GM10248 (cell line): ENCODE measurements around the gene PNPLA1.

Experiments
- CTCF ChIA-PET: fragments of 300-600 bp; sonication (Branson Sonifier 250); formaldehyde crosslinking; extraction: SDS; loops from one replicate; lab custom pipeline; 2021; ENCODE audit warnings: antibody characterized with exemption; lab: Yijun Ruan, JAX
- POLR2A ChIA-PET: fragments of 350-650 bp; sonication (Branson Sonifier 250); formaldehyde crosslinking; extraction: SDS; loops from one replicate; lab custom pipeline; 2020; ENCODE audit warnings: antibody characterized with exemption; lab: Yijun Ruan, JAX
- DNase-seq: peaks from one replicate; pipeline ENCODE4 v3.0.0; 2012; ENCODE audit errors: extremely low spot score
- CTCF ChIP-seq: IDR thresholded peaks from 2 replicates; pipeline ENCODE4 v1.5.1; 2012; ENCODE audit warnings: mild to moderate bottlenecking, low read depth; ENCODE audit errors: extremely low read depth, missing control alignments, control extremely low read depth

Gene PNPLA1

GRCh38 chr6:36343109-36343680 lies 73.3 kb downstream of the PNPLA1 start:
- ChIA-PET CTCF (interaction anchor here (1.1 to 17.7 kb wide), 3 partner anchors 14 to 41 kb away, joined by 3 to 323 read pairs (median 6); no protein-coding TSS in a partner anchor), POLR2A (interaction anchor here (0.6 kb wide), 1 partner anchor 315 kb away, joined by 14 read pairs; no protein-coding TSS in a partner anchor)
- no peak for DNase-seq
- no peak for TF ChIP-seq CTCF

- no peak for TF ChIP-seq CTCF
- POLR2A ChIA-PET: no interaction called here
- no peak for DNase-seq
- CTCF ChIA-PET: interaction anchor here (0.9 to 17.7 kb wide), 5 partner anchors 11 to 158 kb away, joined by 3 to 323 read pairs (median 3); no protein-coding TSS in a partner anchor
These were observed 76.0 kb downstream of the PNPLA1 start for GRCh38 chr6:36345681-36346466.

- no peak for TF ChIP-seq CTCF
- DNase-seq: no peak
- POLR2A ChIA-PET: no interaction called here
- CTCF ChIA-PET: interaction anchor here (0.9 to 17.7 kb wide), 4 partner anchors 10 to 157 kb away, joined by 3 to 323 read pairs (median 8); no protein-coding TSS in a partner anchor
These were observed 76.8 kb downstream of the PNPLA1 start for GRCh38 chr6:36346486-36347273.

GRCh38 chr6:36347621-36348020 lies 77.8 kb downstream of the PNPLA1 start:
- DNase-seq: no peak
- TF ChIP-seq CTCF: no peak
- POLR2A ChIA-PET: no interaction called here
- CTCF ChIA-PET: interaction anchor here (4.1 to 17.7 kb wide), 2 partner anchors 9 to 45 kb away, joined by 14 to 323 read pairs; no protein-coding TSS in a partner anchor

- no peak for DNase-seq
- ChIA-PET POLR2A (no interaction called here), CTCF (interaction anchor here (1.0 to 17.7 kb wide), 3 partner anchors 8 to 36 kb away, joined by 3 to 323 read pairs (median 323); partner anchors contain the start of gene BNIP5)
- TF ChIP-seq CTCF: no peak
These were observed 79.4 kb downstream of the PNPLA1 start for GRCh38 chr6:36349240-36349639.

- ChIA-PET CTCF (interaction anchor here (2.2 to 17.7 kb wide), 5 partner anchors 7 to 48 kb away, joined by 6 to 323 read pairs (median 10); partner anchors contain the start of gene BNIP5), POLR2A (no interaction called here)
- TF ChIP-seq CTCF: no peak
- DNase-seq: no peak
These were observed 80.2 kb downstream of the PNPLA1 start for GRCh38 chr6:36350082-36350481.
